Measurements from ENCODE around the gene PPIC.
"Not testable (repeated sequence)": the region's sequence is repeated elsewhere in the genome, so short reads cannot be mapped to it uniquely, and the experiment has no call there.

Gene PPIC

DNA sequence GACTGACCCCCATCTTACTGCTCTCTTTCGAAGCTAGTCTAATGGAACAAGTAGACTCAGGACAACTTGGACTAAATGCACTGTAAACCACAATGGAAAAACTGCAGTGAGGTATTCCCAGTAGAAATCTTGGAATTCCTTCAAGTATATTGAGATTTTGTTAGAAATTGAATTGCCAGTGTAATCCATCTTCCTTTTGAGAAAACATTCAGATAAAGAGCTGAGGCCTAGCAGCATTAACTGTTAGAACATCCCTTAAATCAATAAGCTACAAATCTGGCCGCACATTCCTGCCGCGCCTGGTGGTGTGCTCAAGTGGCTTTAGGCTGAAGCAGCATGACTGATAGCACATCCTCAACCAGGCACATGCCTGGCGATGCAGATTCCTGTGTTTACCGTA lies 29.3 kb downstream of the PPIC start:
- DNase-seq, result no peak

DNA sequence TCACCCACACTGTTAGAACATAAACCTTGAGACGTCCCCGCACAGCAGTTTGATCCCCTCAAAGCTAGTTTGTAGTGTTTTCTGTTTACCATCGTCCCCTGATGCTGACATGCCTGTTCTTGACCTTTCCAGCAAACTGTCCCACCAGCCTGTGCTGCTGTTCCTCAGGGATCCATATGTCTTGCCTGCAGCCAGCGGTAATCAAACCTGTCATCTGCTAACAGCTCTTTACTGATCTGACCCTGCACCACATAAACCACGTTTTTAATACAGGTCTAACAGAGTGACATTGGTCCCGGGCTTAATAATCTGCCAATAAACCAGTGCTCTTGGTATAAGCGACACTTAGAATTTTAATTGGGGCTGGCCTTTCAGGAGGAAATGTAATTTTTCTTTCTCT lies 34.7 kb downstream of the PPIC start:
- no peak for DNase-seq

DNA sequence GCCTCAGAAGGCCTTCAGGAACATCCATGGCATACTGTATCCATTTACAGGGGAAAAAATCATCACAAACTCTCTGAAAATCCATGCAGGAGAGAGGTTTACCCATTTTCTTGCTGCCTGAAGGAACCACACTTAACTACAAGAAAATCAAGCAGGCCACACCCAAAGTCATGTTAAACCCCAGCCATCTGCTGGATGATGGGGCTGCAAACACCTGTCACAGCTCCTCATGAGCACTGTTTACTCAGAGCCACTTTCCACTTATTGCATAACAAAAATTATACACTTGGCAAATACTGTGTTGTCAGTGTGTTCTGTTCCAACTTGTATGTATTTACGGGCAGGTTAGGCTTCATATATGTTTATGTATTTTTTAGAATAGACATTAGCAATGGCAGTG lies 35.8 kb downstream of the PPIC start:
- DNase-seq, result peak; percentile 8 to 38

DNA sequence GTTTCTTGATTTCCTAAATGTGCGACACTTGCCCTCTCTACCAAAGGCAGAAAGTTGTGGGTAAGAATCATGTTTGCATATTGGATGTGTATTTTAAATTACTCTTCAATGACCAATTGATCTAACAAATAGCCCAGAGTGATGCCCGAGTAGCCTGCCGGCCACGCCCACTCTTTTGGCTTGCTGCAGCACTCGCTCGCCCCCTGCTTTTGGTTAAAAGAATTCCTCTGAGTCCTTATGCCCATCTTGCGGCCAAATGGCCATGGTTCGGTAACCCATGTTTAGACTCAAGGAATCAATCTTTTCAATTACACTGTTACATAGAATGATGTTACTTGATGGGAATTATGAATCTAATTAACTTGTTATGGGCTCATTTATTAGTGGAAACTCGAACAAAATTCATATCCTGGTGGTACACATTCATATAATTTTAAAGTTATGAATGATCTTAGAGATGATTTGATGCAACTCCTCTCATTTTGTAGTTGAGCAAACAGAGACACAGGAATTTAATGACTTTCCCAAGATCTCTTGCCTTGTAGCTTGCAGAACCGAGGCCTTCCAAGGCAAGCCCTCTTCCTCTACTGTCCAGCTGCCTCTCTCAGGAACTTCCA lies 36.5 kb downstream of the PPIC start:
- DNase-seq, result no peak

DNA sequence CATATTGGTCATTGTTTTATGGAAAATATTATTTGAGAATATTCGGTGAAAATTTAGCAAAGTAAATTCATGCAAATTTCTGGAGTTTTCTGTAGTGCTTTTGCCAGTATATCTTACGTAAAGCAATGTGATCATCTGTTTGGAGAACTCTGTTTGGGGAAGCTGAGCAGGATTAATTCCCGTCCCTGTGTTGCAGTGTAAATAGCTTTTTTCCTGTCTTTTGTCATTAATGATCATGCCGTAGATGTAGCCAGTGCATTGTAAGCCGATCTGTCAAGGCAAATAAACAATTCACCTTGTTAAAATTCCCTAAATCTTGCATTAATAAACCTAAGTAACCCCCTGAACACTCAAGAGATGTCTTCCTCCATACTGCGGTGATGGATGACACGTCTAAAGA lies 39.2 kb downstream of the PPIC start:
- peak in 1 of 2 experiments; percentile 38 for DNase-seq

DNA sequence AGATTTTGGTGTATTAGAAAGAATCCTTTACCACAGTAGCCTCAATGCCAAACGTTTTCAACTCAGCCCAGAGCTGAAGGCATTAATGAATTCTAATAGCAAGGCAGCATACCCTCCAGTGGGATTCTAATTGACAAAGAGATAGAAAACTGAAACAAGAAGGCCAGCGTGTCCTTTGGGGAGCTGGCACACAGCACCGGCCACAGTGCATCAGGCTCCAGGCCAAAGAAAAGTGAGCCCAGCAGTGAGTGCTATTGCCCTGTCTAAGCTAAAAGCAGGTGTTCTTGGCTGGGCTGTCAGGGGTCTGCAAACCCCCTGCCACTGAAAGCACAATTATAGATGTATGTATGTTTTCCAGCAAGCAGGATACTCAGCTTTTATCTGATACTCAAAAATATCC lies 40.4 kb downstream of the PPIC start:
- DNase-seq, result no peak

DNA sequence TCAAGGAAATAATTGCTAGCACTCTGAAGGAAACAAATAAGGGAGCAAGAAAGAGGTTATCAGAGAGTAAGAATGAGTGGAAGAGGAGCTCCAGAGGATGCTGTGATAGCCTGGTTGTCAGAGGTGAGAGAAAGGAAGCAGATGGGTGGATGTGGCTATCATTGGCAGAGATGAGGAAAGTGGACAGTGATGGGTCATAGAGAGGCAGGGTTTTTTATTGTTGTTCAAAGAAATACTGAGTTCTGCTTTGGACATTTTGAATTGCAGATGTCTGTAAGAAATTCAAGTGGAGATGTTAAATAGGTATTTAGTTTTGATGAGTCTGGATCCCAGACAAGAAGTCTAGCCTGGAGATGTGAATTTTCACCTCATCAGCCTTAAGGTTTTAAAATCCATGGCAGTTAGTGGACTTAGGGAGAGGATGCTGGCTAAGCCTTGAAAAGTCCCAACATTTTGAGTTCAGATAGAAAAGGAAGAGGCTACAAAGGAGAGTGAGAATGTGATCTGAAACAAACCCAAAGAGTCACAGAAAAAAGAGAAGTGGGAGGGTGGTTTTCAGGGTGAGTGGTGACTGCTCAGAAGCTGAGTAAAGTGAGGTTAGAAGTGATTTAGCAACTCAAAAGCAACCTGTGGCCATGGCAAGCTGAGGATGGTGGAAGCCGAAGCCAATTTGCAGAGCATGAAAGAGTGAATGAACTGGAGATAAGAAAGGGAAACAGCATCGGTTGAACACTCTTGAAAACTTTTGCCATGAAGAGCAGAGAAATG lies 50.4 kb downstream of the PPIC start:
- no peak for DNase-seq

DNA sequence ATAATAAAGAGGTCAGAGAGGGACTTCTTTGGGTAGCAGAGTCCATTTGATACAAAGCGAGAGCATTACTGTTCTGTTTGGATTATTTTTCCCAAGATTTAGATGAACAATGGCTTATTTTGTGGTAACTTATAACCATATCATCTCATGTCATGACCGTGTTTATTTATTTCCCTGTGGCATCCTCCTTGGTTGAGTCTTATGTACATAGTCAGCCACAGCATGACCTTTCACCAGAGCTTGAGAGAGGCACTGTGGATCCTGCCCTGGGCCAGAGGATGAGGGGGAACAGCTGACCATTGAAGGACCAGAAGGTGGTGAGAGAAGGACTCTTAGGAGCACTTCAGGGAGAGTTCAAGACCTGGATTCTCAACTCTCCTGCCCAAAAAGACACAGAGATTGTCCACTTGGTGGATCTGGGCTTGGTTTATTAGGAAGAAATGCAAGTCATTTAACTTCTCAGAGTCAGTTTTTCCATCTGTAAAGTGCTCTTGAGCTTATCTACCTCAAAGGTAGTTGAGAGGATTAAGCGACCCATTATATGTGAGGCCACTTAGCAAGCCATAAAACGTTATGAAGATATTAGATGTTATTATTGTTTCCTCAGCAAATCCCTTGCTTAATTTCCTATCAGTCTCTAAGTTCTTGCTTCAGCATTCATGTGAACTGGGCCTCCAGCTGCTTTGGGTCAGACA lies 51.4 kb downstream of the PPIC start:
- no peak for DNase-seq

DNA sequence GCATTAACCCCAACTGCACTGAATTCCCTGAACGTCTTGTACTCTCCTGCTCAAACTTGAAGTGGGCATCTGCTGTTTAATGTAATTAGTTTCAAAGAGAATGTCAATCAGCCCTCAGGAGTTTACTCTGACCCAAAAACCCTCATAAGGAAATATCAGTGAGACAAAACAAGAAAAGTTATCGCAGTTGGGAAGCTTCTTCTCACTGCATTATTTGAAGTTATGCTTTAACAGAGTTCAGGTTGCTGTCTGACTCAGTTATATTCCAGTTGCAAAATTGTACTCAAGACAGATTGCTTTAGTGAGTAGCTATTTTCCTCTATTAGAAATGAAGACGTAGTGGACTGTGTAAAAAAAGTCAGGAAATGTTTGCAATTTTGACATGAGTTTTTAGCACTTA lies 52.1 kb downstream of the PPIC start:
- DNase-seq, result no peak

DNA sequence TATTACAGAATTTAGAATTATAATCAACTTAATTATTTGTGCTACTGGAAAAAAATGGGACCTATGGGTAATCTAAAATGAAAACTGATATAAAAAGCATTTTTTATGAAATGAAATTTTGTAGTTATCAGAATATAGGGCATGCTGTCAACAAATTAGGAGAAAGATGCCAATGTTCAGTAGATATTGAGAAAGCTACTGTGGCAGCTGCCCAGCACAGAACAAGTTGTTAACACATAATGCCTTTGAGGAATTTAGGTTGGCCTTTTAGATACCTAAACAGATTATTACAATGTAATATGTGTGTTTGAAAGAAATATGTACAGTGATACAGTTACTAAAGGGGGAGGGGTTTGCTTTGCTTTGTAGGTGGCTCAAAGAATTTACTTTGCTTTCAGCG lies 54.1 kb downstream of the PPIC start:
- no peak for DNase-seq

DNA sequence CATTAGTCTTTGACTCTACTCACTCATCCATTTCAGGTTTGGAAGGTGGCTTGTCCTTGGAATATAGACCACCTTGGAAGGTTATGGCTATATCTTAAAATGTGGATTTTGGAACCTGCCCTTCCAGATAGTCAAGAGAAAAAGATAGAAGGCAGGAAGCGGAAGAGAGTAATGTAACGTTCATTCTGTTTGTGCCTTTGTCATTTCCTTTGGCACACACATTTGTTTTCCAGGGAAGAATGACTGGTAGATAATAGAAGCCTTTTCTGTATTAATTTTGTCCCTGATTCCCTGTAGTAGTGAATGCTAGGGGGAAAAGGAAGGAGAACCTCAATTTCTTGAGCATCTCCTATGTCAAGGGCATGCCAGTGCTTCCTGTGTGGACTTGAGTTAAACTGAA lies 54.7 kb downstream of the PPIC start:
- DNase-seq, result no peak

DNA sequence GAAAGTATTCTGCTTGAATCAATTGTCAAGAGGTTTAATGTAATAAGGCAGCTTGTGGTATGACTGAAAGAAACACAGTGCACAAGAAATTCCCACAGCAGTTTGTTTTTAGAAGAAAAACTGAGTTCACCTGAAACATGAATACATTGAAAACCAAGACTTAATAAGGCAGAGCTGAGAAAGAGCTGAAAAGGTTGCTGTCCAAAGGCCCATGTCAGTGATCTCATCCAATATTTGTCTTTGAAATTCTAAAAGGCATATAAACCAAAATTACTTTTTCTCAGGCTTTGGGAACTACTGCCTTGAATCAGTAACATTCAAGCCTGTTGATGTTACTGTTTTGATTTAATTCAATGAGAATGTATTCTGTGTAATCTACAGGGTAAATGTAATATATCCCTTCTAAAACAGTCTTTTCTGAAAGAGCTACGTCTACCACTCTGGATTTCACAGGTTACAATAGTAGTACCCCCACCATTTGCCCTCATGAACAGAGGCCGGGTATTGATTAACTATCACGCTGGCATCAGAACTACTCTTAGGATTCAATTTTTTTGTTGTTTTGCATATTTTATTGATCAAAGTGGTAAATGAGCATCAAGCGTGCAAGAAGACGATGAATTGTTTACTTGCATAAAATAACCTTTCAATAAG lies 57.8 kb downstream of the PPIC start:
- DNase-seq, result no peak

DNA sequence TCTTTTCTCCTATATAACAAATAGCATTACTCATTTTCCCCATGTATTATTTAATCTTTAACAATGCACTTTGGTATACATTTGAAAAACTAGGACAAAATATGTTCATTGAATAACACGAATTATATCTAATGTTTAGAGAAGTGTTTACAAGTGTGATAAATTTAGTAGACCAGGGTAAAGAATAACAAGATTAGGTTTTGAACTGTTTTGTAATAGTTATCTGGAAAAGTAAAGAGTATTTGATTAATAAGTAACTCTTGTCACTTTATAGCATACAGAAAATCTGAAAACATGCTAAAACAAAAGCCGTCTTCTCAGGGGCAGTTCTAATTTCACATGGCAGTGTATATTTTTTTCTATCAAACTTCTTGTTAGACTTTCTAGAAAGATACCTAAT lies 58.5 kb downstream of the PPIC start:
- DNase-seq, result no peak

DNA sequence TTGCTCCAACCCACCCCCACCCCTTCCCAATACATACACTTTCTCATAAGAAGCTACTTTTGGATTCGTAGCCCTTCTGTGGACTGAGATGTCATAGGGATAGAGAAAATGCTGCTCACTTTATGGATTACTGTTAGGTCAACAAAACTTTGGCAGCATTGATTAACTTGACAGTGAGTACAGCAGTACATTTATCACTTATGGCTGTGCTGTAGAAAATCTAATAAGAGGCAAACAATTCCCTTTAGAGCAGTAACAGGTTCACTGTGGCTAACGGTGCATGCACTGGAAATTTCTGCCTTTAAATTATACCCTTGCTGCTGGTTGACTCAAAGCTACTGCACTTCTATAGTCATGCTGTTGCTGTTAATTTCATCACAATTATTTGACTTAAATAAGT lies 59.2 kb downstream of the PPIC start:
- no peak for DNase-seq

DNA sequence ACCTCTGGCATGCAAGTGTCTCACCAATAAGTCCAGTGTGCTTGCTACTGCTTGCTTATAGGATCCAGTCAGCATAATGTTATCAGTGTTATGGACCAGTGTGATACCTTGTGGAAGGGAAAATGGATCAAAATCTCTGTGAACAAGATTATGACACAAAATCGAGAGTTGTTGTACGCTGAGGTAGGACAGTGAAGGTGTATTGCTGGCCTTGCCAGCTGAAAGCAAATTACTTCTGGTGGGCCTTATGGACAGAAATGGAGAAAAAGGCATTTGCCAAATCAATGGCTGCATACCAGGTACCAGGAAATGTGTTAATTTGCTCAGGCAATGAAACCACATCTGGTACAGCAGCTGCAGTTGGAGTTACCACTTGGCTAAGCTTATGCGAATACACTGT lies 62.3 kb downstream of the PPIC start:
- not testable (repeated sequence) for DNase-seq

DNA sequence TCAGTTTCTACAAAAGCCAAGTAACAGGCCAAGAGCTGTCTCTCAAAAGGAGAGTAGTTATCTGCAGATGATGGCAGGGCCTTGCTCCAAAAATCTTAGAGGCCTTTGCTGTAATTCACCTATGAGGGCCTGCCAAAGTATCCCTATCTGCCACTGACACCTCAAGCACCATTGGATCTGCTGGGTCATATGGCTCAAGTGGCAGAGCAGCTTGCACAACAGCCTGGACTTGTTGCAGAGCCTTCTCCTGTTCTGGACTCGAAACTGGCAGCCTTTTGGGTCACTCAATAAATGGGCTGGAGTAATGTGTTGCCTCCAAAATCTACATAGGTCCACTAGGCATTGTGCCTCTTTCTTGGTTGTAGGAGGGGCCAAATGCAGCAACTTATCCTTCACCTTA lies 62.8 kb downstream of the PPIC start:
- DNase-seq, result not testable (repeated sequence)

Measured in NCI-H2081 (cell line).